MM.1S (cell line): ENCODE results near the gene LRRC15.

Experiments
- DNase-seq: peaks from one replicate; pipeline ENCODE4 v3.0.0-alpha.2; 2015
- H2AFZ ChIP-seq: fragments of 300-600 bp; sonication (generic); 2 replicates; pipeline ENCODE4 v1.6.0; 2016; ENCODE audit warnings: antibody characterized with exemption, low read length
- H3F3A ChIP-seq: fragments of 300-600 bp; sonication (generic); 2 replicates; pipeline ENCODE4 v1.6.1; 2016; ENCODE audit warnings: mild to moderate bottlenecking, antibody characterized with exemption, low read length, moderate library complexity, mixed read lengths; ENCODE audit not compliant: insufficient read depth
- H3K27ac ChIP-seq: fragments of 300-600 bp; sonication (generic); 2 replicates; pipeline ENCODE4 v1.5.1; 2016; ENCODE audit warnings: mild to moderate bottlenecking, low read length
- H3K27me3 ChIP-seq: fragments of 300-600 bp; sonication (generic); replicated peaks from 2 replicates; pipeline ENCODE4 v1.6.0; 2016; ENCODE audit warnings: low read length; ENCODE audit not compliant: insufficient read depth
- H3K36me3 ChIP-seq: fragments of 300-600 bp; sonication (generic); replicated peaks from 2 replicates; pipeline ENCODE4 v1.6.1; 2016; ENCODE audit warnings: mild to moderate bottlenecking, low read length, mixed read lengths; ENCODE audit not compliant: insufficient read depth
- H3K4me1 ChIP-seq: fragments of 300-600 bp; sonication (generic); 2 replicates; pipeline ENCODE4 v1.6.1; 2016; ENCODE audit warnings: low read length, mixed read lengths
- H3K4me2 ChIP-seq: fragments of 300-600 bp; sonication (generic); 2 replicates; pipeline ENCODE4 v1.6.0; 2016; ENCODE audit warnings: low read depth, low read length
- H3K4me3 ChIP-seq: fragments of 300-600 bp; sonication (generic); 2 replicates; pipeline ENCODE4 v1.5.1; 2016; ENCODE audit warnings: low read length, mixed read lengths
- H3K79me2 ChIP-seq: fragments of 300-600 bp; sonication (generic); 2 replicates; pipeline ENCODE4 v1.6.1; 2016; ENCODE audit warnings: mixed run types, low read length, mixed read lengths
- H3K9ac ChIP-seq: fragments of 300-600 bp; sonication (generic); 2 replicates; pipeline ENCODE4 v1.6.1; 2016; ENCODE audit warnings: low read length, mixed read lengths
- H3K9me2 ChIP-seq: fragments of 300-600 bp; sonication (generic); replicated peaks from 2 replicates; pipeline ENCODE4 v1.6.1; 2016; ENCODE audit warnings: mild to moderate bottlenecking, low read length, mixed read lengths; ENCODE audit not compliant: insufficient read depth
- H3K9me3 ChIP-seq: fragments of 300-600 bp; sonication (generic); replicated peaks from 2 replicates; pipeline ENCODE4 v1.6.1; 2016; ENCODE audit warnings: mild to moderate bottlenecking, low read length, mixed read lengths; ENCODE audit not compliant: insufficient read depth
- H4K20me1 ChIP-seq: fragments of 300-600 bp; sonication (generic); 2 replicates; pipeline ENCODE4 v1.6.1; 2016; ENCODE audit warnings: mild to moderate bottlenecking, low read length, moderate library complexity, mixed read lengths; ENCODE audit not compliant: insufficient read depth
- EZH2 ChIP-seq: fragments of 300-600 bp; sonication (generic); optimal IDR thresholded peaks from 2 replicates; pipeline ENCODE3; 2017; ENCODE audit warnings: low read depth, mild to moderate bottlenecking, antibody characterized with exemption, low read length, mixed read lengths
- EZH2phosphoT487 ChIP-seq: fragments of 300-600 bp; sonication (generic); IDR thresholded peaks from 2 replicates; pipeline ENCODE4 v1.6.1; 2018; ENCODE audit warnings: antibody characterized with exemption, low read length
- TF ChIP-seq, protein P1 (sequence below): fragments of 300-600 bp; sonication (generic); IDR thresholded peaks from 2 replicates; pipeline ENCODE4 v1.5.1; 2016; ENCODE audit warnings: antibody characterized with exemption, low read length, mixed read lengths

LRRC15 gene

GRCh38 chr3:194364652-194365434 lies 4.7 kb downstream of the LRRC15 start:
- H3K79me2 ChIP-seq, result no peaks in the 10 kb centered on the region
- H3K27me3 ChIP-seq, result peaks cover 27% of the 10 kb centered on the region
- H4K20me1 ChIP-seq, result no peaks in the 10 kb centered on the region
- no peak overlapping the region for H3K9ac ChIP-seq
- H3F3A ChIP-seq, result no peaks in the 10 kb centered on the region
- no peaks in the 10 kb centered on the region for H3K9me3 ChIP-seq
- TF ChIP-seq EZH2, result no peak
- TF ChIP-seq, protein P1, sequence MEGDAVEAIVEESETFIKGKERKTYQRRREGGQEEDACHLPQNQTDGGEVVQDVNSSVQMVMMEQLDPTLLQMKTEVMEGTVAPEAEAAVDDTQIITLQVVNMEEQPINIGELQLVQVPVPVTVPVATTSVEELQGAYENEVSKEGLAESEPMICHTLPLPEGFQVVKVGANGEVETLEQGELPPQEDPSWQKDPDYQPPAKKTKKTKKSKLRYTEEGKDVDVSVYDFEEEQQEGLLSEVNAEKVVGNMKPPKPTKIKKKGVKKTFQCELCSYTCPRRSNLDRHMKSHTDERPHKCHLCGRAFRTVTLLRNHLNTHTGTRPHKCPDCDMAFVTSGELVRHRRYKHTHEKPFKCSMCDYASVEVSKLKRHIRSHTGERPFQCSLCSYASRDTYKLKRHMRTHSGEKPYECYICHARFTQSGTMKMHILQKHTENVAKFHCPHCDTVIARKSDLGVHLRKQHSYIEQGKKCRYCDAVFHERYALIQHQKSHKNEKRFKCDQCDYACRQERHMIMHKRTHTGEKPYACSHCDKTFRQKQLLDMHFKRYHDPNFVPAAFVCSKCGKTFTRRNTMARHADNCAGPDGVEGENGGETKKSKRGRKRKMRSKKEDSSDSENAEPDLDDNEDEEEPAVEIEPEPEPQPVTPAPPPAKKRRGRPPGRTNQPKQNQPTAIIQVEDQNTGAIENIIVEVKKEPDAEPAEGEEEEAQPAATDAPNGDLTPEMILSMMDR, result no peak
- no peak for TF ChIP-seq EZH2phosphoT487
- no peaks in the 10 kb centered on the region for H3K9me2 ChIP-seq
- no peak overlapping the region for H2AFZ ChIP-seq
- H3K4me2 ChIP-seq, result no peak overlapping the region
- H3K36me3 ChIP-seq, result no peaks in the 10 kb centered on the region
- H3K27ac ChIP-seq, result no peak overlapping the region
- no peak overlapping the region for H3K4me3 ChIP-seq
- H3K4me1 ChIP-seq, result no peaks in the 10 kb centered on the region
- no peak for DNase-seq

DNA sequence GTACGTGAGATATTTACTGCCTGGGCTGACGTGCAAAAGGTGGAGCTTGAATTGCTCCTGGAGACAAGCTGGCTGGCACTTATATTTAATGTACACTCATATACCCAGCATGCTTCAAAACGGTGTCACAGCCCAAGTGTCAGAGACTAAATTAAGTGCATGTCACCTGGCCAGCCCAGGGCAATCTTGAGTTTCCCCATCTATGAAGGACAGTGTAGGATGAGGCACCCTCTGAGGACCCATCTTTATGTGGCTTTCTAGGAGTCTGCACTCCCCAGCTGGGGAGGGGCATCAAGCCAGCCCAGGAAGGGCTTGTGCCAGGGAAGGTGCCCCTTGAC lies 5.3 kb downstream of the LRRC15 start:
- no peaks in the 10 kb centered on the region for H3K9me2 ChIP-seq
- no peaks in the 10 kb centered on the region for H3K79me2 ChIP-seq
- H3K4me3 ChIP-seq, result no peak overlapping the region
- H3K9me3 ChIP-seq, result no peaks in the 10 kb centered on the region
- no peaks in the 10 kb centered on the region for H3F3A ChIP-seq
- H3K27me3 ChIP-seq, result peaks cover 23% of the 10 kb centered on the region
- H3K4me2 ChIP-seq, result no peak overlapping the region
- H3K9ac ChIP-seq, result no peak overlapping the region
- H3K27ac ChIP-seq, result no peak overlapping the region
- H2AFZ ChIP-seq, result no peak overlapping the region
- no peaks in the 10 kb centered on the region for H4K20me1 ChIP-seq
- no peaks in the 10 kb centered on the region for H3K4me1 ChIP-seq
- H3K36me3 ChIP-seq, result no peaks in the 10 kb centered on the region
- TF ChIP-seq, protein P1, result no peak
- TF ChIP-seq EZH2 (no peak), EZH2phosphoT487 (no peak)
- no peak for DNase-seq

GRCh38 chr3:194360568-194360967 lies 9.0 kb downstream of the LRRC15 start:
- TF ChIP-seq, protein P1, result no peak
- TF ChIP-seq EZH2phosphoT487, result no peak
- no peak for TF ChIP-seq EZH2
- no peaks in the 10 kb centered on the region for H3K9me3 ChIP-seq
- H3K9ac ChIP-seq, result no peak overlapping the region
- no peaks in the 10 kb centered on the region for H3K4me1 ChIP-seq
- H3K4me2 ChIP-seq, result no peak overlapping the region
- H3K79me2 ChIP-seq, result no peaks in the 10 kb centered on the region
- H3F3A ChIP-seq, result no peaks in the 10 kb centered on the region
- H3K36me3 ChIP-seq, result no peaks in the 10 kb centered on the region
- DNase-seq, result no peak
- no peaks in the 10 kb centered on the region for H4K20me1 ChIP-seq
- peaks cover 29% of the 10 kb centered on the region for H3K27me3 ChIP-seq
- H3K9me2 ChIP-seq, result no peaks in the 10 kb centered on the region
- H2AFZ ChIP-seq, result no peak overlapping the region
- no peak overlapping the region for H3K4me3 ChIP-seq
- no peak overlapping the region for H3K27ac ChIP-seq
